Endothelial cell of umbilical vein (primary cell): ENCODE measurements around the gene RACGAP1. TPM values are rescaled to one million over a fixed set of nuclear protein-coding genes. Genes with fewer than 3 reads are reported as not detected.

ENCODE experiments used
- BruUV-seq: library from RNA; stranded (reverse); fragments of 400-500 nt; replicated peaks from 2 replicates; lab custom pipeline; 2021; lab: Mats Ljungman, UMichigan
- CTCF ChIA-PET: fragments of 300-600, 350-600 bp; sonication (Branson Sonifier 250); formaldehyde crosslinking; loops from one replicate; lab custom pipeline; 2021; ENCODE audit warnings: antibody characterized with exemption, inconsistent platforms; lab: Charles Lee
- POLR2A ChIA-PET: fragments of 300-600, 350-600 bp; sonication (Branson Sonifier 250); formaldehyde crosslinking; loops from one replicate; lab custom pipeline; 2021; ENCODE audit warnings: antibody characterized with exemption, inconsistent platforms; lab: Charles Lee
- DNase-seq: peaks from one replicate; pipeline ENCODE4 v3.0.0-alpha.2; 2011; ENCODE audit warnings: low read depth, low spot score
- FAIRE-seq: peaks from 2 replicates; lab custom pipeline; 2011; peaks lifted over from hg19 to GRCh38; lab: Jason Lieb, UNC
- H2AFZ ChIP-seq: 2 replicates; pipeline ENCODE4 v1.6.0; 2012; ENCODE audit warnings: low read depth, low read length, control low read depth, inconsistent platforms
- H3K27ac ChIP-seq: 2 replicates; pipeline ENCODE4 v1.5.1; 2011; ENCODE audit warnings: low read depth, mild to moderate bottlenecking, control low read depth, low read length, moderate library complexity; ENCODE audit not compliant: insufficient read depth
- H3K27me3 ChIP-seq, 2 experiments: 2 replicates each; pipeline versions ENCODE4 v1.6.0 to v1.6.1; 2011; ENCODE audit warnings: low read length in 2 of 2, mixed read lengths in 1 of 2; ENCODE audit not compliant: control insufficient read depth in 2 of 2, insufficient read depth in 2 of 2
- H3K36me3 ChIP-seq, 2 experiments: 2 replicates in 1 of 2; 3 replicates in 1 of 2; pipeline ENCODE4 v1.5.1; 2011; ENCODE audit warnings: low read length in 2 of 2, mild to moderate bottlenecking in 1 of 2, moderate library complexity in 1 of 2; ENCODE audit not compliant: control insufficient read depth in 2 of 2, insufficient read depth in 2 of 2; ENCODE audit errors: extremely low read depth in 1 of 2
- H3K4me1 ChIP-seq: 3 replicates; pipeline ENCODE4 v1.5.1; 2011; ENCODE audit warnings: mild to moderate bottlenecking, low read length; ENCODE audit not compliant: control insufficient read depth, insufficient read depth; ENCODE audit errors: extremely low read depth
- H3K4me2 ChIP-seq: 2 replicates; pipeline ENCODE4 v1.6.1; 2011; ENCODE audit warnings: low read length, control low read depth, mixed read lengths; ENCODE audit not compliant: insufficient read depth
- H3K4me3 ChIP-seq, 3 experiments: fragments of 200-600 bp in 1 of 3; sonication (generic), shearing (Covaris generic) in 1 of 3; replicated peaks in 1 of 3; 2 replicates each; pipeline ENCODE4 v1.5.1; 2011 to 2016; ENCODE audit warnings: control low read depth in 3 of 3, low read length in 3 of 3, mild to moderate bottlenecking in 2 of 3, inconsistent platforms in 1 of 3, low read depth in 1 of 3, moderate library complexity in 1 of 3; ENCODE audit not compliant: insufficient read depth in 1 of 3
- H3K79me2 ChIP-seq: 2 replicates; pipeline ENCODE4 v1.6.0; 2012; ENCODE audit warnings: low read length, inconsistent platforms; ENCODE audit not compliant: control insufficient read depth, insufficient read depth
- H3K9ac ChIP-seq: replicated peaks from 2 replicates; pipeline ENCODE3; 2011; ENCODE audit warnings: low read length, control low read depth; ENCODE audit not compliant: insufficient read depth; ENCODE audit errors: extremely low read depth
- H3K9me1 ChIP-seq: replicated peaks from 3 replicates; pipeline ENCODE4 v1.6.0; 2011; ENCODE audit warnings: mild to moderate bottlenecking, low read length; ENCODE audit not compliant: control insufficient read depth, insufficient read depth; ENCODE audit errors: extremely low read depth
- H3K9me3 ChIP-seq: replicated peaks from 2 replicates; pipeline ENCODE4 v1.5.1; 2012; ENCODE audit warnings: low read length, inconsistent platforms; ENCODE audit not compliant: control insufficient read depth, insufficient read depth
- H4K20me1 ChIP-seq: replicated peaks from 2 replicates; pipeline ENCODE3; 2011; ENCODE audit warnings: mild to moderate bottlenecking, low read length; ENCODE audit not compliant: control insufficient read depth, insufficient read depth; ENCODE audit errors: extremely low read depth
- CTCF ChIP-seq, 2 donors: IDR thresholded peaks; 1 replicate in 1 of 2; 2 replicates in 1 of 2; pipeline ENCODE4 v1.5.1; 2011; ENCODE audit warnings: low read length in 2 of 2, mild to moderate bottlenecking in 2 of 2, moderate library complexity in 2 of 2, control low read depth in 1 of 2, inconsistent platforms in 1 of 2, low read depth in 1 of 2; ENCODE audit not compliant: insufficient read depth in 1 of 2; ENCODE audit errors: extremely low read depth in 1 of 2
- EZH2 ChIP-seq: IDR thresholded peaks from 2 replicates; pipeline ENCODE4 v1.6.1; 2012; ENCODE audit warnings: borderline replicate concordance, low read depth, mild to moderate bottlenecking, moderate library complexity, low read length, inconsistent platforms; ENCODE audit not compliant: severe bottlenecking
- FOS ChIP-seq: IDR thresholded peaks from 2 replicates; pipeline ENCODE4 v1.6.1; 2011; ENCODE audit warnings: mild to moderate bottlenecking, low read length, moderate library complexity, borderline replicate concordance; ENCODE audit not compliant: insufficient read depth
- GATA2 ChIP-seq: IDR thresholded peaks from 2 replicates; pipeline ENCODE4 v1.7.0; 2011; ENCODE audit warnings: low read depth, mild to moderate bottlenecking, moderate library complexity, mixed read lengths, low read length; ENCODE audit not compliant: insufficient read length, insufficient read depth
- JUN ChIP-seq: IDR thresholded peaks from 2 replicates; pipeline ENCODE4 v1.6.1; 2011; ENCODE audit warnings: borderline replicate concordance, low read depth; ENCODE audit not compliant: insufficient read length, insufficient read depth
- MAX ChIP-seq: IDR thresholded peaks from 2 replicates; pipeline ENCODE4 v1.6.1; 2011; ENCODE audit not compliant: insufficient read depth, insufficient read length
- MYC ChIP-seq: IDR thresholded peaks from one replicate; pipeline ENCODE4 v1.6.1; 2011; ENCODE audit warnings: mild to moderate bottlenecking, low read depth, low read length
- POLR2A ChIP-seq: IDR thresholded peaks from 2 replicates; pipeline ENCODE4 v1.6.1; 2012; ENCODE audit warnings: low read depth, mild to moderate bottlenecking, control low read depth, low read length
- POLR2AphosphoS5 ChIP-seq: IDR thresholded peaks from 2 replicates; pipeline ENCODE4 v1.6.1; 2012; ENCODE audit warnings: low read depth, mild to moderate bottlenecking, control low read depth, low read length, moderate library complexity; ENCODE audit not compliant: insufficient read depth
- dilution Hi-C: fragments of 300-500 bp; cut with MboI; formaldehyde crosslinking; loops from one replicate; pipeline ENCODE4 v1.15.0; 2019; ENCODE audit warnings: low sequenced_read_pairs; ENCODE audit not compliant: extremely low pct_ligation_motif_present
- intact Hi-C: fragments of 100-400 bp; cut with micrococcal nuclease; formaldehyde crosslinking; loops from one replicate; pipeline ENCODE4 v1.10.0; 2022
- polyA plus RNA-seq, 4 experiments: library from polyadenylated mRNA; depleted of rRNA in 3 of 4; stranded (reverse) in 3 of 4; unstranded in 1 of 4; fragments of >200 nt; gene quantifications; 2 replicates each; pipeline versions ENCODE4 v1.2.1 to v1.2.3, GENCODE V29; 2011 to 2012; ENCODE audit warnings: missing spikeins in 1 of 4
- total RNA-seq: library from RNA; stranded (reverse); gene quantifications from 2 replicates; pipeline ENCODE4 v1.2.3, GENCODE V29; 2021

The RACGAP1 gene
- total and polyA plus RNA-seq, 2 donors (not counting 3 experiments of a cell fraction or from before 2014, with no cell fraction given): 16.5 to 56.3 TPM

GRCh38 chr12:49968471-49968870 is 56.8 kb downstream of the RACGAP1 start:
- H3K27ac ChIP-seq: no peak overlapping the region
- ChIA-PET POLR2A (no interaction called here), CTCF (interaction anchor here (1.5 to 11.4 kb wide), 11 partner anchors 9 to 116 kb away, joined by 6 to 317 read pairs (median 37); partner anchors contain the start of genes ASIC1 and SMARCD1)
- TF ChIP-seq EZH2: no peak
- TF ChIP-seq MYC: no peak
- TF ChIP-seq CTCF (IDR thresholded peaks at IDR 0.05; ENCODE audit: extremely low read depth in 1 of 2, insufficient read depth in 1 of 2, low read depth in 1 of 2, low read length in 2 of 2): no peak
- TF ChIP-seq POLR2AphosphoS5: no peak
- no peak for TF ChIP-seq POLR2A
- TF ChIP-seq GATA2: no peak
- TF ChIP-seq MAX: no peak
- TF ChIP-seq FOS: no peak
- TF ChIP-seq JUN: no peak
- BruUV-seq: no TSS peak
- H3K4me3 ChIP-seq: no peak overlapping the region
- no peaks in the 10 kb centered on the region for H3K9me1 ChIP-seq
- intact Hi-C loops (loop anchor here (5.0 kb wide), 1 partner anchor 209 kb away; no protein-coding TSS in a partner anchor), dilution Hi-C loops (loop anchor here (25.0 kb wide), 1 partner anchor 94 kb away; the partner anchor contains the start of gene ASIC1)
- no peaks in the 10 kb centered on the region for H3K79me2 ChIP-seq
- H3K36me3 ChIP-seq: no peaks in the 10 kb centered on the region
- FAIRE-seq: no peak
- peaks cover 16 to 18% of the 10 kb centered on the region in 2 experiments for H3K27me3 ChIP-seq
- H4K20me1 ChIP-seq: no peaks in the 10 kb centered on the region
- DNase-seq: no peak
- H3K4me2 ChIP-seq: no peak overlapping the region
- no peak overlapping the region for H3K9ac ChIP-seq
- no peaks in the 10 kb centered on the region for H3K9me3 ChIP-seq
- peaks cover 4% of the 10 kb centered on the region for H3K4me1 ChIP-seq
- no peak overlapping the region for H2AFZ ChIP-seq
